ENCODE measurements around the gene PRRG2. TPM values are rescaled to one million over a fixed set of nuclear protein-coding genes. Genes with fewer than 3 reads are reported as not detected.

The PRRG2 gene
- 0.29 and 1.2 TPM in 2 replicates for total RNA-seq

DNA sequence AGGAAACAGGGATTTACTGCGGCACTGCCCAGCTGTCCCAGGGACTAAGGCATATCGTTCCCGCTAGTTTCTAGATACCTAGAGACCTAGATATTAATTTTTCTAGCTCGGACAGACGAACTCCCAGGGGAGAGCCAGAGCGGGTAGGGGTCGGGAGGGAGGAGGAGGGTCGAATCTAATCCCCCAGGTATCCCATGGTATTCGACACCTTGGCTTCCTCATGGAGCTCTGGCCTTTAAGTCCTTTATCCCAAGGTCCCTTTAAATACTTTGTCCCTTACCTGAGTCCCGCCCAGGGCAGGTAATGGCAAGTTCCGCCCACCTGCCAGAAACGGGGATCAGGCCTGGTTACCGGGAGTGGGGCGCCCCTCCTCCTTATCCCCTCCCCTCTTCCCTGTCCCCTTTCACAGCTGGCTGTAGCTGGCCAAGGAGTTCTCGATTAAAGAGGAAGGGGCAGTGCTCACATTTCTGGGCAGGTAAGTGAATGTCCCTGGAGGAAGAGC, at the start of gene PRRG2:
Gene PRRG2 (plus strand): TSS at position 310 of the 502 bp plus-strand sequence. CDS start 1,904 bp downstream, outside the sequence.

DNA sequence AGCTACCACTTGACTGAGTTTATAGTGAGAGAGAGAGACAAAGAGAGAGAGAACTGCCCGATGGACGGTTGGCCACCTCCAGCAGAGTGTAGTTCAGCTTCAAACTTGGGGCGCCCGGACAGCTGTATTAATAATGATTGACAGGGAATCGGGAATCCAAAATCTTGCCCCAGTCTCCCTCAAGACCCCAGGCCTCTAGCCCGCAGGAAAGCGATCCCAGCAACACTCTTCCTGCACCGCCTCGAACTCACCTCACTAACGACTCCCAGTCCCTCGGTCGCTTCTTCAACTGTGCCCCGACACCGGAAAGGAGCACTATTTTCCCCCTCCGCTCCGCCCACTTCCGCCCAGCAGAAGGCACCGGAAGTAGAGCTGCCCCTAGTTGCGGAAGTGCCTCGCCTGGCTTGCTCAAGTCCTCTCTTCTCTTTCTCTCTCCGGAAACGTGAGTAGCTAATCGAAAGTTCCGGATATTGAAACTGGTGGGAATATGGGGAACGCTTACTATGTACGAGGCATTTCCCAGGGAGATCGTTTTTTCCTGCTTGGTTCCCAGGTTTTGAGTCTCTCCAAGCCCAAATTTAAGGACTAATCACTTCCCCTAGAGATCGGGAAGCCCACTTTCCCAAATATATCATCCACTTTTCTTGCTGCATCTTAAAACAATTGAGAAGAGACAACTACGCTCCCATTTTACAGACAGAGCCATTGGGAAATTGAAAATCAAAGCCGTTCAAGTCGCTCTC, 681 bp upstream of the PRRG2 start, which contains the start of gene NOSIP:
Gene NOSIP (minus strand): TSS at position 293 of the 743 bp plus-strand sequence. CDS start 19,865 bp downstream, outside the sequence.

DNA sequence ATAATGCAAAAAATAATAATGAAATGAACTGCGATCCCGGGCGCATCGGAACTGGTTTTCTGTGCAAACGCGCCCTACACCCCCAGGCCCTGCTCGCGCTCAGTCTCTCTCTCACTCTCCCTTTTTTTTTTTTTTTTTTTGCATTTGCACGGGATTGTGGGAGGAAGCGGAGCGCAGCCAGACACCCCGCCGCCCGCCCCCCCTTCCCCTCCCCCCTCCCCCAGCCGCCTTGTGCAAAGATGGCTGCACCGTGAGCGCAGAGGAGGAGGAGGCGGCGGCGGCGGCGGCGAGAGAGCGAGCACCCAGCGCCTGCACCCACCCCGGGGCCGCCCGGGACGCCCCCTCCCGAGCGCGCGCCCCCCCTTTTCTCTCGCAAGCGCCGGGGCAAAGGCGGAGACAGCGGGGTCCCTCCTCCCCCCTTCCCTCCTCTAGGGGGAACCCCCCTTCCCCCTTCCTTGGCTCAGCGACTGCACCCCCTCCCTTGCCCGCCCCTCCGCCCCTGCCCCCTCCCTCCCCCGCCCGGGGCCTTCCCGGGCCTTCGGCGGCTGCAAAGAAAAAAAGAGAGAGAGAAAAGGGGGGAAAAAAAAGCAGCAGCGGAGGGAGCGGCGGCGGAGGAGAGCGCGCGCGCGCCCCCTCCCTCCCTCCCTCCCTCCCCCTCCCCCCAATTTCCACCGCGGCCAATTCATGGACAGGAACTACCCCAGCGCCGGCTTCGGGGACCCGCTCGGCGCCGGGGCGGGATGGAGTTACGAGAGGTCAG, 10.0 kb downstream of the PRRG2 start, which contains the start of gene PRR12:
Gene PRR12 (plus strand): TSS at position 212 of the 760 bp plus-strand sequence. CDS start 473 bp downstream, at position 685.

GRCh38 chr19:49640113-49640898, 59.2 kb downstream of the PRRG2 start, which contains the start of gene RRAS:
TSS of gene RRAS (minus strand) at chr19:49640143. CDS start at chr19:49640098, 45 bp downstream.

Other genes starting within 250 kb of the PRRG2 start
- gene CD37, start 245.9 kb upstream of the PRRG2 start, total RNA-seq, result not detected in 2 replicates
- 18.8 and 24.3 TPM in 2 replicates for gene TEAD2, start 218.9 kb upstream of the PRRG2 start, total RNA-seq
- gene DKKL1, start 217.4 kb upstream of the PRRG2 start, total RNA-seq, result 0.44 TPM in 1 of 2 replicates, not detected in the other
- 0.17 TPM in 1 of 2 replicates, not detected in the other for gene KASH5, start 193.1 kb upstream of the PRRG2 start, total RNA-seq
- gene PTH2, start 157.9 kb upstream of the PRRG2 start, total RNA-seq, result not detected in 2 replicates
- gene GFY, start 155.9 kb upstream of the PRRG2 start, total RNA-seq, result not detected in 2 replicates
- gene SLC17A7, start 139.8 kb upstream of the PRRG2 start, total RNA-seq, result 0.15 and 0.33 TPM in 2 replicates
- 103 and 145 TPM in 2 replicates for gene PIH1D1, start 129.5 kb upstream of the PRRG2 start, total RNA-seq
- gene ALDH16A1, start 128.1 kb upstream of the PRRG2 start, total RNA-seq, result 16.5 and 33.7 TPM in 2 replicates
- gene FLT3LG, start 107.1 kb upstream of the PRRG2 start, total RNA-seq, result 3.6 and 7.9 TPM in 2 replicates
- 2,428 and 4,431 TPM in 2 replicates for gene RPL13A, start 93.7 kb upstream of the PRRG2 start, total RNA-seq
- gene RPS11, start 84.9 kb upstream of the PRRG2 start, total RNA-seq, result 2,449 and 2,469 TPM in 2 replicates
- 37.2 and 105 TPM in 2 replicates for gene FCGRT, start 68.7 kb upstream of the PRRG2 start, total RNA-seq
- gene RCN3, start 53.3 kb upstream of the PRRG2 start, total RNA-seq, result 228 and 362 TPM in 2 replicates
- 48.5 and 71.3 TPM in 2 replicates for gene NOSIP, start 760 bp upstream of the PRRG2 start, total RNA-seq
- gene PRR12, start 9.9 kb downstream of the PRRG2 start, total RNA-seq, result 3.8 and 4.5 TPM in 2 replicates
- gene RRAS, start 58.8 kb downstream of the PRRG2 start, total RNA-seq, result 46.0 and 96.3 TPM in 2 replicates
- 26.6 and 30.6 TPM in 2 replicates for gene SCAF1, start 60.9 kb downstream of the PRRG2 start, total RNA-seq
- 33.3 and 69.5 TPM in 2 replicates for gene IRF3, start 84.5 kb downstream of the PRRG2 start, total RNA-seq
- 4.8 and 5.5 TPM in 2 replicates for gene BCL2L12, start 84.6 kb downstream of the PRRG2 start, total RNA-seq
- gene PRMT1, start 96.0 kb downstream of the PRRG2 start, total RNA-seq, result 224 and 304 TPM in 2 replicates
- 0.44 and 0.83 TPM in 2 replicates for gene ADM5, start 108.3 kb downstream of the PRRG2 start, total RNA-seq
- gene CPT1C, start 109.8 kb downstream of the PRRG2 start, total RNA-seq, result 29.7 and 37.5 TPM in 2 replicates
- gene TSKS, start 182.0 kb downstream of the PRRG2 start, total RNA-seq, result 0.17 and 0.44 TPM in 2 replicates
- gene AP2A1, start 185.7 kb downstream of the PRRG2 start, total RNA-seq, result 110 and 154 TPM in 2 replicates
- gene FUZ, start 232.0 kb downstream of the PRRG2 start, total RNA-seq, result 30.4 and 46.0 TPM in 2 replicates
- gene MED25, start 237.0 kb downstream of the PRRG2 start, total RNA-seq, result 17.7 and 26.9 TPM in 2 replicates